GM18508 (cell line): ENCODE data around the gene USP9X.
A peak's percentile ranks its signal among the peaks of the same experiment; 100 is the strongest.
"Not testable (repeated sequence)": the region's sequence is repeated elsewhere in the genome, so short reads cannot be mapped to it uniquely, and the experiment has no call there.

Experiments
- ATAC-seq: cut with Tn5 transposase; IDR thresholded peaks from one replicate; pipeline ENCODE4 v1.9.1; 2021; ENCODE audit warnings: moderate number of reproducible peaks; ENCODE audit not compliant: insufficient read depth, unreplicated experiment

Gene USP9X

DNA sequence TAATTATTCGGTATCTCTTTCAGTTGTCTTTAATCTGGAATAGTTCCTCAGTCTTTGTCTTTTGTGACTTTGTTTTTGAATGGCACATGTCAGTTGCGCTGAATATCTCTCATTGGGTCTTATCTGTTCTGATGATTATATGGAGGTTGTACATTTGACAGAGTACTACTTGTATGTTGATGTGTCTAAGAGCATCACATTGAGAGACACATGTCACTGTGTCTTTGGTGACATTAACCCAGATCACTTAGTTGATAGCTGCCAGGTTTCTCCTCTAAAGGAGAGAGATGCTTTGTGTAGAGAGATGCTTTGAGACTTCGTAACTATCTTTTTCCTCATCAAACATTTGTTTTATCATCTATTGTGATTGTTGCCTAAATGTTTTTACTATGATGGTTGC lies 92.1 kb downstream of the USP9X start:
- ATAC-seq: no peak

DNA sequence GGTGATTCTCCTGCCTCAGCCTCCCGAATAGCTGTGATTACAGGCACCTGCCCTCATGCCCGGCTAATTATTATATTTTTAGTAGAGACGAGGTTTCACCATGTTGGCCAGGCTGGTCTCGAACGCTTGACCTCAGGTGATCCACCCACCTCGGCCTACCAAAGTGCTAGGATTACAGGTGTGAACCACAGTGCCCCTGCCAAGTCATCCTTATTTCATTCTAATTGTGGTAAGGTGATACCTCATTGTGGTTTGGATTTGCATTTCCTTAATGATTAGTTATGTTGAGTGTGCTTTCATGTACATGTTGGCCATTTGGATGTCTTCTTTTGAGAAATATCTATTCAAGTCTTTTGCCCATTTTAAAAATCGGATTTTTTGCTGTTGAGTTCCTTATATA lies 93.0 kb downstream of the USP9X start:
- no peak for ATAC-seq

DNA sequence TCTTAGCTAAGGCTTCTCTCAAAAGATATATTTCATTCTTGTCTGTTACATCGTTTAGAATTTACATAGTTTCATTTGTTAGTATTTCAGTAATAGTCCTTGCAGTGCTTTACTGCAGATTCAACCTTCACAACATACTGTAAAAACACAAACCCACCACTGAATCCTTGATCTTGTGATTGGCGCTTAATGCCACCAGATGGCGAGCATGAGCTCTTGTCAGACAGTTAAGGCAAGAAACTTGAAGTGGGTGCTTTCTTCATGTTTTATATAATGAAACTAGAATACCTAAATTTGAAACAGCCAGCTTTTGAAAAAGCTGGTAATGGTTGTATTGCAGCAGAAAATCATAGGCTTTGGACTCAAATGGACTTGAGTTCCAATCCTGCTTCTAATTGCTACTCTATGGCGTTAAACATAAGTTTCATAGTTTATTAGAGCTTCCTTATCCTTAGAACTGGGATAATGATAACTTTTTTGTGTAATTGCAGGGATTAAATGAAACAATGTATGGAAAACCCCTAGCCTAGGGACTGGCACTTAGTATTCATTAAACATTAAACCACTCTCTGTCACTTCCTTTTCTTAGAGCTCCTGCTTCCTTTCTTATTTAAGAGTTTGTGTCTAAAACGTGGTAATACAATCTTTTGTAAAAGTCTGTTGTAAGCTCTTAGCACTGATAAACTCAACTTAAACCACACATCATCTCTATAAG lies 95.1 kb downstream of the USP9X start:
- peak; percentile 40 for ATAC-seq

DNA sequence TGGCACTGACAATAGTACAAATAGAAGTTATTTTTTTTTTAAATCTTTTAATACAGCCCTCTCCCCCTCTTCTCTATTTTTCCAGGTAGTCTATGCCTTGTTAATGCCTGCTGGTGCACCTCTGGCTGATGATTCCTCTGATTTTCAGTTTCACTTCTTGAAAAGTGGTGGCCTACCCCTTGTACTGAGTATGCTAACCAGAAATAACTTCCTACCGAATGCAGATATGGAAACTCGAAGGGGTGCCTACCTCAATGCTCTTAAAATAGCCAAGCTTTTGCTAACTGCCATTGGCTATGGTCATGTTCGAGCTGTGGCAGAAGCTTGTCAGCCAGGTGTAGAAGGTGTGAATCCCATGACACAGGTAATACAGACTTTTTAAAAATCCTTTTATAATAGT lies 99.1 kb downstream of the USP9X start:
- no peak for ATAC-seq

DNA sequence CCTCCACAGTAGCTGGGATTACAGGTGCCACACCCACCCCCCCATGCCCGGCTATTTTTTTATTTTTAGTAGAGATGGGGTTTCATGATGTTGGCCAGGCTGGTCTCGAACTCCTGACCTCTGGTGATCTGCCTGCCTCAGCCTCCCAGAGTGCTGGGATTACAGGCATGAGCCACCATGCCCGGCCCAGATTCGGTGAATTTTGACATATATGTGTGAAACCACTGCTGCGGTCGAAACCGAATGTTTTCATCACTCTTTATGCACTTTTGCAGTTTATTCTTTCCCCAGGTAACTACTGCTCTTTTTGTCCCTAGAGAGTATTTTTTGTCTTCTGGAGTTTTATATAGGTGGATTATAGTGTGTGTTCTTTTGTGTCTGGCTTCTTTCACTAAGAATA lies 101.7 kb downstream of the USP9X start:
- not testable (repeated sequence) for ATAC-seq

DNA sequence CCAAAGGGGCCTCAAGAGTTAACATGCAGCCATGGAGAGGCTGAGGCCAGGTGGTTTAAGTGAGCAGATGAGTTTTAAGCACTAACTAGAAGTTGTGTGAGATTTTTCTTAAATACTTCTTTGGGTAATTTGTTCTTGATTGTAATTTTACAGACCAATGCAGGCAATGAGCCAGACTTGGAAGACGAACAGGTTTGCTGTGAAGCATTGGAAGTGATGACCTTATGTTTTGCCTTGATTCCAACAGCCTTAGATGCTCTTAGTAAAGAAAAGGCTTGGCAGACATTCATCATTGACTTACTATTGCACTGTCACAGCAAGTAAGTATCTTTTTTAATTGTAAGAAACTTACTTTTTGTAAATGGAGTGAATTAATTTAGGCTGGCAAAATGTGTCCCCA lies 103.9 kb downstream of the USP9X start:
- ATAC-seq: no peak

DNA sequence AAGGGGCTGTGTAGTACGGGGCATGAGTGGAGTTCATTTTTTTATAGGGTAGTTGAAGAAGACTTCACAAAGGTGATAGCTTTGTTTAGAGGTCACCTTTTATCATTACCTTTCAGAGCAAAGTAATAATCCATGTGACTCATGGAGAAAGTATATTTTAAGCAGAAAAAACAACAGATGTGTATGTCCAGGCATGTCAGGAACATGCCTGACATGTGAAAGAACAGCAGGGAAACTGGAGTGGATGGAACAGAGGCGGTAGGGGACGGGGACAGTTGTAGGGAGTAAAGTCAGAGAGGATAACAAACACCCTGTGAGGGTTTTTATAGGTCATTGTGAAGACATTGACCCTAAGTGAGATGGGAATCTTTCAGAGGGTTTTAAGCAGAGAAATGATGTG lies 107.6 kb downstream of the USP9X start:
- ATAC-seq: no peak

DNA sequence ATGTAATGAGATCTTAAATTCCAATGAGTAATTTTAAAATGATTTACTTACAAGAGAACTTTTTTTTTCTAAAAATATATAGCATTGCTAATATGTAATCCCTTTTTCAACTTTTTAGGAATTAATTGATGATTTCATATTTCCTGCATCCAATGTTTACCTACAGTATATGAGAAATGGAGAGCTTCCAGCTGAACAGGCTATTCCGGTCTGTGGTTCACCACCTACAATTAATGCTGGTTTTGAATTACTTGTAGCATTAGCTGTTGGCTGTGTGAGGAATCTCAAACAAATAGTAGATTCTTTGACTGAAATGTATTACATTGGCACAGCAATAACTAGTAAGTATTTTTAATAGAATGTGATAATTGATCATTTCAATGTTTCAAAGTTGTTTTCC lies 113.2 kb downstream of the USP9X start:
- no peak for ATAC-seq

DNA sequence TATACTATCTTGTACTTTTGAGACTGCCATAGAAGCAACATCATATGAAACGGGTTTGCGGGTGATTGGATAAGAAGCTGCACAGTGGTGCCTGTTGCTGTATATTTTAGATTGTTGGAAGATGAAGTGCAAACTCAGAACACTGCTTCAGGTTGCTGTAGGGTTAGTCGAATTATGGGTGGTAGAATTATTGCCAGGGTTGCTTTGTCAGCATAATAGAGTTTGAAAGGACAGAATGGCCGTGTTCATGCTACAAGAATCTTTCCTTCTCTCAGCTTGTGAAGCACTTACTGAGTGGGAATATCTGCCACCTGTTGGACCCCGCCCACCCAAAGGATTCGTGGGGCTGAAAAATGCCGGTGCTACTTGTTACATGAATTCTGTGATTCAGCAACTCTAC lies 115.5 kb downstream of the USP9X start:
- no peak for ATAC-seq

DNA sequence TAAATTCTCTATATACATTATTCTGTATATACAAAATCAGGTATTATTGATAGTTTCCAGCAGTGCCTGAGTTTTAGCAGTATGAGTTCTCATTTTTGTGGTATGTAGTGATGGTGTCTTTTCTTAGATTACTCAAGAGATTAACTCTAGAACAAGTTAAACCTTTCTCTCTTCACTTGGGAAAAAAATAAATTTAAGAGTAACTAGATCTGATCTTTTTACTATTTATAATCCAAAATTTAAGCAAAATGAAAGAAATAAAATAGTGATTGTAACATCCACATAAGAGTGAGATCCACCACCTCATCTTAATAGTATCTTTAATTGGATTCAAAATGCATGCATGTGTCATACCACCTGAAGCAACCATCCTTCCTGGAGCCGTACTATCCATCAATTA lies 124.6 kb downstream of the USP9X start:
- ATAC-seq: no peak

DNA sequence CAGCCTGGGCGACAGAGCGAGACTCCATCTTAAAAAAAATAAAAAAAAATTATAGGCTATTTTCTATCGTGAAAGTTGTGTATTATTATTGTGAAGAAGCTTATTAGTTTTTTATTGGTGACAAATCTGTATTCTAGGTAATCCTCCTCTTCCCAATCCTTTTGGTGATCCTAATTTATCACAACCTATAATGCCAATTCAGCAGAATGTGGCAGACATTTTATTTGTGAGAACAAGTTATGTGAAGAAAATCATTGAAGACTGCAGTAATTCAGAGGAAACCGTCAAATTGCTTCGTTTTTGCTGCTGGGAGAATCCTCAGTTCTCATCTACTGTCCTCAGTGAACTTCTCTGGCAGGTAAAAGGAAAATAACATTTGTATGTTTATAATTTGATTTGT lies 139.4 kb downstream of the USP9X start:
- no peak for ATAC-seq

DNA sequence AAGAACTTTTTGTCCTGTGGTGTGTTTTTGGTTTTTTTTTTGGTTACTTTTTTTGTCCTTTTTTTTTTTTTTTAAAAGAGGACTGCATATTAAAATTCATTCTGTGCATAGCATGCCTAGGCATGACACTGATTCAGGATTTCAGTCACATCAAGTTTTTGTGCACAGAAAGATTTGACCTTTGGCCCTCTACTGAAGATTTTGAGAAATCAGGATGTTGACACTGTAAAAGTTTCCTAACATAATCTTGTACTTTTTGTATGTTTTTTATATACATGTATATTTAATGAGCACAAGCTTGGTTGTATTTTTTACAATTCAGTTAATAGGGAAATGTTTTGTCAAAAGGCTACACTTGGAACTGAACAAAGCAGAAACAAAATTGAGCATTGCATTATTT lies 148.7 kb downstream of the USP9X start:
- no peak for ATAC-seq

DNA sequence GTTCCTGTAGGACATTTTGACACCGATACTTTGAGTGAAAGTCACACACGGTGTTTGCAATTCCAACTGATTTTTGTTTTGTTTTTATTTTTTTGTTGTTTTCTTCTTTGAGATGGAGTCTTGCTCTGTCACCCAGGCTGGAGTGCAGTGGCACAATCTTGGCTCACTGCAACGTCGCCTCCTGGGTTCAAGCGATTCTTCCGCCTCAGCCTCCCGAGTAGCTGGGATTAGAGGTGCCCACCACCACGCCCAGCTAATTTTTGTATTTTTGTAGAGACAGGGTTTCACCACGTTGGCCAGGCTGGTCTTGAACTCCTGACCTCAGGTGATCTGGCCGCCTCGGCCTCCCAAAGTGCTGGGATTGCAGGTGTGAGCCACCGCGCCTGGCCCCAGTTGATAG lies 149.2 kb downstream of the USP9X start:
- not testable (repeated sequence) for ATAC-seq

DNA sequence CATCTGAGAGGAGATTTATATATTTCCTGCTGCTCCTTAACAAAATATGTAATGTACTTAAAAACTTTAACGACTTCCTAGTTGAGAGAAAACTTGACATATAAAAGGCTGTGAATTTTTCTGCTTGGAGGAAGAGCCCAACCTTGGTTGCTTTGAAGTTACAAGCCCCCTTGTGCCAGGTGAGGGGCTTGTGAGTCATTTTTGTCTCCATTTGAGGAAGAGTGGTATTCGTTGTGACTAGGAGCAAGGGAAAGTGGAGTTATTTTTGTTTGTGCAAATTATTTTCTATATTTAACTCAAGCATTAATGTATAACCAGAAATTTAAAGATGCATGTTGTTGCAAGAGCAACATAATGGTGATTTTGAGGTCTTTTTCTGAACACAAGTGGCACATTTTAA lies 149.7 kb downstream of the USP9X start:
- no peak for ATAC-seq

DNA sequence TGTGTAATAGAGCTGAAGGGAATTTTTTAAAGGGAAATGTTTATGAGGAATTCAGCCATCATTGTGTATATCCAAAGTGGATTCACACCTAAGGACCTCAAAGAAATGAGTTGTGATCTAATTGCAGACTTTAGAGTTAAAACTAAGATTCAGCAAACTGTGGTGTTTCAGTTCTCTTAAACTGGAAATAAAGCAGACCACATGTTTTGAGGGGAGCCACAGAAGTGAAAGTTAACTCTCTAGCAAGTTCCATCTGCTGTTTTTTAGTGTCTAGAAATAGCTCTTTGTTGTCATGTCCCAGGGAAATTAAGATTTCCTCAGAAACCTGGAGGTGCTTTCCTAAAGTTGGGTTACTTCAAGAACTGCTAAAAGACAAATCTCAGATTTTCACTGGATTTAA lies 151.4 kb downstream of the USP9X start:
- ATAC-seq: peak; percentile 43

DNA sequence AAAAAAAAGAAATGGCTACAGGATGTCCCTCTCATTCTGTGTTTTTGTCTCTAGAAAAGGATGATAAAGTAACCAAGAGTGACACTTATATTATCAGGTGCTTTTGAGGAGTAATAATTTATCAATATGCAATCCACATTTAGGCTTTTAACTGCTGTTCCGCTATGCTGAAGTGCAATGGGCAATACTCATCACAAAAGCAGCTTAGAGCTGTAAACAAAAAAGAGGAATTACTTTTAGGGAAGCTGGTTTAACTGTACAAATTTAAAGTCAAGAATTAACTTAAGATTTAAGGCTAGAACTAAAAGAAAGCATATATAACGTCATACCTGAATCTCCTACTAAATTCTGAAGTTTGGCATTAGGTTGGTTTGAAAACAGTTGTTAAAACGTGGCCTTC lies 155.3 kb downstream of the USP9X start:
- no peak for ATAC-seq

DNA sequence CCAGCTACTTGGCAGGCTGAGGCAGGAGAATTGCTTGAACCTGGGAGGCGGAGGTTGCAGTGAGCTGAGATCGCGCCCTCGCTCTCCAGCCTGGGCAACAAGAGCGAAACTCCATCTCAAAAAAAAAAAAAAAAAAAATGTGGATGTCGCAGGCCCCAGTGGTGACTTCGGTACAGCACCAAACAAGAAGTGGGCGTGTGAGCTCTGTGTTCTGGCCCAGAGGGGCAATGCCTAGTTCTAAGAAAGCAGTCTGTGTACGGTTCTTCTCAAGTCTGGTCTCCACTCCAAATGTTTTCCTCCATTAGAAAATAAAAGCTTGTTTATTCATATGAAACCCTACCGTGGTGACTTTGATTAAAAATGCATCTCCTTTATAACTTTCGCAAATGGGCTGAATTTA lies 156.7 kb downstream of the USP9X start:
- ATAC-seq: no peak

DNA sequence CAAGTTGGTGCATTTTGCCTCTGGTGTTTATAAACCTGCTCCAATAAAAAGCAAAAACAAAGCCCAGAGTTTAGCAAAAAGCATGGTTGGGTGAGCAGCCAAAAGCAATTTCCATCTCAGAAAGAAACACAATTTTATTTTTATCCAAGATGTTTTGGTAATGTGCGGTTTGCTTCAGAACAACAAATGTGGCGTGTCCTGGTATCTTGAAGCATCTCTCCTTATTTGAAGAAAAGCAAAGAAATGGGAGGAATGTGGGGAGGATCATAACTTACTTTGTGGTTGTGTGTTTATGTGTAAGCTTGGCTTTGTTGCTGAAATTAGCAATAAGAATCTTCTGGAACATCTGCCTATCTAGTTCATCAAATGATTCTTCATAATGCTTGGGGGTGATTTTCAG lies 160.4 kb downstream of the USP9X start:
- no peak for ATAC-seq

DNA sequence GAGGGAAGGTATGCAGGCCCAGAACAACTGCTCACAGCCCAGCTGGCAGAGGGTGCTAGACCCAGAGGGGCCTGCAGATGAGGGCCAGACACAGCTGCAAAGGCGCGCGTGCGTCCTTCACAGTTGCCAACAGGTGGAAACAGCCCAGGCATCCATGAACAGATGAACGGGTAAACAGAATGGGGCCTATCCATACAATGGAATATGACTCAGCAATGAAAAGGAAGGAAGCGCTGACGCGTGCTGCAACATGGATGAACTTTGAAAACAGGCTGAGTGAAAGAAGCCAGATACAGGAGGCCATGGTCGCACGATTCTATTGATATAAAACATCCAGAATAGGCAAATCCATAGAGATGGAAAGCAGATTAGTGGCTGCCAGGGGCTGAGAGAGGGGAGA lies 165.6 kb downstream of the USP9X start:
- no peak for ATAC-seq

DNA sequence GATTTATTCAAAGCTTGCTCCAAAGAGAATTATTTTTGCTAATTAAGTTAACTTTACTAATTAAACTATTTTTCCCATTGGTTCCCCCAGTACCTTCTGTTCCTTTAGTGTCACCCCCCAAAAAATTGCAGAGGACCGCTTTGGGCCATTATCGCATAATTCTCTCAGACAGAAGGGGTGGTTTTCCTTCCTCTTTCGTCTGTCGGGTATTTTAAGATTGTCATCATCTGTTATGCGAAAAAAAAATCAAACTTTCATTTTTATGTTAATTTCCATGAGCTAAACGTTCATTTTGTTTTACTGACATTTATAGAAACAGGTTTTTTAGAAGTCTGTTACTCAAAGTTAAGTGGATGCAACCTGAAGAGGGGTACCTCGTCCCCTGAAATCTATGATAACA lies 172.6 kb downstream of the USP9X start:
- ATAC-seq: no peak

DNA sequence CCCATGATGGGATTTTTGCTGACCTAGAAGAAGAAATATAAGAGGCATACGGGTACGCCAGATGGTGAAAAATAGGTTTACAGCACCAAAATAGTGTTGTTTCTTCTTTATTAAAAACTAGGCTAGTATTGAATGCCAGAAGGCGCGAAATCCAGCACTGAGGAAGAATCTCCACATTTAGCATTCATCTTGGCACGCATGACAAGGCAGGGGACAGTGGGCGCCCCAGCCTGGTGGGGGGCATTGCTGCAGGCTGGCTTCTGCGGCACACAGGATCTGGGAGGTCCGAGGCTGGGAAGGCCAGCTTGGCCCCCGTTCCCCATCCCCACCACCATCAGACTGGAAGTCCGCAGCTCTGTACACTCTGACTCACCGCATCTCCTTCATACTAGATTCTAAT lies 173.0 kb downstream of the USP9X start:
- no peak for ATAC-seq

DNA sequence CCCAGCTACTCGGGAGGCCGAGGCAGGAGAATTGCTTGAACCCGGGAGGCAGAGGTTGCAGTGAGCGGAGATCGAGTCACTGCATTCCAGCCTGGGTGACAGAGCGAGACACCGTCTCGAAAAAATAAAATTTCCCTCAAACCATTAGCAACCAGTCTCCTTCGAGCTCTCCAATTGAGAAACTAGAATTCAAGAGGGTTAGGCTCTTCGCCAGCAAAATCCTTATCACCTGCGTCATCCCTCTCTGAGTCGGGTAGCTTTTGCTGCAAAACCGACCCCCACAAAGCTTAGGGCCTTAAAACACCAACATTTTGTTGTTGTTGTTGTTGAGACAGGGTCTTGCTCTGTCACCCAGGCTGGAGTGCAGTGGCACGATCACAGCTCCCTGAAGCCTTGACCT lies 173.6 kb downstream of the USP9X start:
- ATAC-seq: no peak

DNA sequence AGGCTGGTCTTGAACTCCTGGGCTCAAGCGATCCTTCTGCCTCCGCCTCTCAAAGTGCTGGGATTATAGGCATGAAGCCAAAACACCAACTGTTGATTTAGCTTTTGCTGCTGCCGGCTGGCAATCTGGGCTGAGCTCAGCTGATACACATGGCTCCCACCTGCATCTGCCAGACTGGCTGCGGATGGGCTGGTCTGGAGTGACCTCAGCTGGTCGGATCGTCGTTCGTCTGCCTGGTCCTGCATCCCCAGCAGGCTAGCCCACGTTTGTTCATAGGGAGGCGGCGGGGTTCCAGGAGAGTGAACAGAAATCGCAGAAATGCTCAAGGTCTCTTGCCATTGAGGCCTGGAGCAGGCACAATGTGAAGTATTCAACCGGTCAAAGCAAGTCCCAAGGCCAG lies 174.3 kb downstream of the USP9X start:
- no peak for ATAC-seq
